Measurements from ENCODE around the gene CENPO. TPM values are rescaled to one million over a fixed set of nuclear protein-coding genes. Genes with fewer than 3 reads are reported as not detected.
"Not testable (repeated sequence)": the region's sequence is repeated elsewhere in the genome, so short reads cannot be mapped to it uniquely, and the experiment has no call there.

Gene CENPO
- total RNA-seq, 1 experiment from 2014 or later = 25.5 TPM

GRCh38 chr2:24830351-24830750 lies 37.1 kb downstream of the CENPO start:
- Histone ChIP-seq H3K27me3 (no peaks in the 10 kb centered on the region), H3K36me3 (no peaks in the 10 kb centered on the region; the same call in 1 of the 2 replicates), H3K9me3 (no peaks in the 10 kb centered on the region), H3K4me3 (no peak overlapping the region)
- no peak for DNase-seq

- no peak overlapping the region for H3K4me3 ChIP-seq
- H3K36me3 ChIP-seq = no peaks in the 10 kb centered on the region; the same call in 1 of the 2 replicates
Measured at GRCh38 chr2:24830786-24831185, 37.6 kb downstream of the CENPO start.

GRCh38 chr2:24831221-24832072 lies 38.2 kb downstream of the CENPO start:
- no peak for DNase-seq
- no peaks in the 10 kb centered on the region for H3K9me3 ChIP-seq
- H3K27me3 ChIP-seq = no peaks in the 10 kb centered on the region
- no peak overlapping the region for H3K4me3 ChIP-seq
- no peaks in the 10 kb centered on the region; the same call in 1 of the 2 replicates for H3K36me3 ChIP-seq

More at GRCh38 chr2:24830786-24831185, 37.6 kb downstream of the CENPO start:
- H3K9me3 ChIP-seq = no peaks in the 10 kb centered on the region
- no peak for DNase-seq
- H3K27me3 ChIP-seq = no peaks in the 10 kb centered on the region

- H3K4me3 ChIP-seq = no peak overlapping the region
- H3K9me3 ChIP-seq = no peaks in the 10 kb centered on the region
- H3K36me3 ChIP-seq = no peaks in the 10 kb centered on the region
- DNase-seq = no peak
- H3K27me3 ChIP-seq = no peaks in the 10 kb centered on the region
Measured at GRCh38 chr2:24832073-24832461, 38.8 kb downstream of the CENPO start.

- Histone ChIP-seq H3K27me3 (no peaks in the 10 kb centered on the region), H3K4me3 (no peak overlapping the region), H3K36me3 (no peaks in the 10 kb centered on the region), H3K9me3 (no peaks in the 10 kb centered on the region)
- no peak for DNase-seq
Measured at GRCh38 chr2:24832521-24832920, 39.3 kb downstream of the CENPO start.

GRCh38 chr2:24832931-24833701 lies 39.9 kb downstream of the CENPO start:
- no peak overlapping the region for H3K4me3 ChIP-seq
- no peaks in the 10 kb centered on the region for H3K27me3 ChIP-seq
- DNase-seq = no peak
- no peaks in the 10 kb centered on the region for H3K36me3 ChIP-seq
- H3K9me3 ChIP-seq = no peaks in the 10 kb centered on the region

- Histone ChIP-seq H3K36me3 (no peaks in the 10 kb centered on the region), H3K4me3 (no peak overlapping the region), H3K9me3 (no peaks in the 10 kb centered on the region), H3K27me3 (no peaks in the 10 kb centered on the region)
- DNase-seq = no peak
Measured at GRCh38 chr2:24833821-24834732, 40.9 kb downstream of the CENPO start.

GRCh38 chr2:24834733-24835395 lies 41.6 kb downstream of the CENPO start:
- no peaks in the 10 kb centered on the region for H3K36me3 ChIP-seq
- H3K27me3 ChIP-seq = no peaks in the 10 kb centered on the region
- H3K4me3 ChIP-seq = no peak overlapping the region
- H3K9me3 ChIP-seq = no peaks in the 10 kb centered on the region
- DNase-seq = no peak

GRCh38 chr2:24835411-24835810 lies 42.2 kb downstream of the CENPO start:
- not testable (repeated sequence) for H3K27me3 ChIP-seq, H3K4me3 ChIP-seq, H3K36me3 ChIP-seq, H3K9me3 ChIP-seq
- peak; percentile 38 for DNase-seq

- no peak for DNase-seq
- Histone ChIP-seq H3K27me3 (no peaks in the 10 kb centered on the region), H3K9me3 (no peaks in the 10 kb centered on the region), H3K36me3 (no peaks in the 10 kb centered on the region), H3K4me3 (no peak overlapping the region)
Measured at GRCh38 chr2:24836206-24836605, 43.0 kb downstream of the CENPO start.

GRCh38 chr2:24836706-24837105 lies 43.5 kb downstream of the CENPO start:
- Histone ChIP-seq H3K4me3 (no peak overlapping the region), H3K9me3 (no peaks in the 10 kb centered on the region), H3K36me3 (no peaks in the 10 kb centered on the region), H3K27me3 (no peaks in the 10 kb centered on the region)
- DNase-seq = no peak

- no peak overlapping the region for H3K4me3 ChIP-seq
- DNase-seq = no peak
- H3K27me3 ChIP-seq = no peaks in the 10 kb centered on the region
- H3K36me3 ChIP-seq = no peaks in the 10 kb centered on the region
- H3K9me3 ChIP-seq = no peaks in the 10 kb centered on the region
Measured at GRCh38 chr2:24837996-24838513, 44.8 kb downstream of the CENPO start.

- Histone ChIP-seq H3K4me3 (no peak overlapping the region), H3K9me3 (no peaks in the 10 kb centered on the region), H3K27me3 (no peaks in the 10 kb centered on the region), H3K36me3 (no peaks in the 10 kb centered on the region)
- DNase-seq = no peak
Measured at GRCh38 chr2:24838541-24838940, 45.3 kb downstream of the CENPO start.

GRCh38 chr2:24839729-24840128 lies 46.5 kb downstream of the CENPO start:
- H3K4me3 ChIP-seq = no peak overlapping the region
- no peak for DNase-seq
- H3K36me3 ChIP-seq = no peaks in the 10 kb centered on the region
- no peaks in the 10 kb centered on the region for H3K9me3 ChIP-seq
- no peaks in the 10 kb centered on the region for H3K27me3 ChIP-seq

- no peaks in the 10 kb centered on the region for H3K9me3 ChIP-seq
- H3K27me3 ChIP-seq = no peaks in the 10 kb centered on the region
- no peaks in the 10 kb centered on the region for H3K36me3 ChIP-seq
- no peak for DNase-seq
- no peak overlapping the region for H3K4me3 ChIP-seq
Measured at GRCh38 chr2:24840164-24840869, 47.1 kb downstream of the CENPO start.
